ENCODE measurements around the gene BAG2.

The BAG2 gene

DNA sequence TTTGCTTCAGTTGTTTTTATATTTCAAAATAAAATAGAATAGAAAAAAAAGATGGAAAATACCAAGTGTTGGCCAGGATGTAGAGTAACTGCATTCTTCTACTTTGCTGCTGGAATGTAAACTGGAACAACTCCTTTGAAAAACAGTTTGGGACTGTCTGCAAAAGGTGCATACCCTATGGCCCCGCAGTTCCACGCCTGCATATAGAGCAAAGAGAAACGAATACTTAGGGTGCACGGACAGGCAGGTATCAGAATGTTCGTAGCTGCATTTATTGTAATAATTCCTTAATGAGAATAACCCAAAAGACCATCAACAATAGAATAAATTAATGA lies 50.6 kb downstream of the BAG2 start:
- TF ChIP-seq ZFX (IDR thresholded peaks at IDR 0.05), result no peak
- TF ChIP-seq, protein P1, sequence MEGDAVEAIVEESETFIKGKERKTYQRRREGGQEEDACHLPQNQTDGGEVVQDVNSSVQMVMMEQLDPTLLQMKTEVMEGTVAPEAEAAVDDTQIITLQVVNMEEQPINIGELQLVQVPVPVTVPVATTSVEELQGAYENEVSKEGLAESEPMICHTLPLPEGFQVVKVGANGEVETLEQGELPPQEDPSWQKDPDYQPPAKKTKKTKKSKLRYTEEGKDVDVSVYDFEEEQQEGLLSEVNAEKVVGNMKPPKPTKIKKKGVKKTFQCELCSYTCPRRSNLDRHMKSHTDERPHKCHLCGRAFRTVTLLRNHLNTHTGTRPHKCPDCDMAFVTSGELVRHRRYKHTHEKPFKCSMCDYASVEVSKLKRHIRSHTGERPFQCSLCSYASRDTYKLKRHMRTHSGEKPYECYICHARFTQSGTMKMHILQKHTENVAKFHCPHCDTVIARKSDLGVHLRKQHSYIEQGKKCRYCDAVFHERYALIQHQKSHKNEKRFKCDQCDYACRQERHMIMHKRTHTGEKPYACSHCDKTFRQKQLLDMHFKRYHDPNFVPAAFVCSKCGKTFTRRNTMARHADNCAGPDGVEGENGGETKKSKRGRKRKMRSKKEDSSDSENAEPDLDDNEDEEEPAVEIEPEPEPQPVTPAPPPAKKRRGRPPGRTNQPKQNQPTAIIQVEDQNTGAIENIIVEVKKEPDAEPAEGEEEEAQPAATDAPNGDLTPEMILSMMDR (conservative IDR thresholded peaks at IDR 0.05), result no peak
- H3K27ac ChIP-seq, result peak overlapping the region; percentile 86

DNA sequence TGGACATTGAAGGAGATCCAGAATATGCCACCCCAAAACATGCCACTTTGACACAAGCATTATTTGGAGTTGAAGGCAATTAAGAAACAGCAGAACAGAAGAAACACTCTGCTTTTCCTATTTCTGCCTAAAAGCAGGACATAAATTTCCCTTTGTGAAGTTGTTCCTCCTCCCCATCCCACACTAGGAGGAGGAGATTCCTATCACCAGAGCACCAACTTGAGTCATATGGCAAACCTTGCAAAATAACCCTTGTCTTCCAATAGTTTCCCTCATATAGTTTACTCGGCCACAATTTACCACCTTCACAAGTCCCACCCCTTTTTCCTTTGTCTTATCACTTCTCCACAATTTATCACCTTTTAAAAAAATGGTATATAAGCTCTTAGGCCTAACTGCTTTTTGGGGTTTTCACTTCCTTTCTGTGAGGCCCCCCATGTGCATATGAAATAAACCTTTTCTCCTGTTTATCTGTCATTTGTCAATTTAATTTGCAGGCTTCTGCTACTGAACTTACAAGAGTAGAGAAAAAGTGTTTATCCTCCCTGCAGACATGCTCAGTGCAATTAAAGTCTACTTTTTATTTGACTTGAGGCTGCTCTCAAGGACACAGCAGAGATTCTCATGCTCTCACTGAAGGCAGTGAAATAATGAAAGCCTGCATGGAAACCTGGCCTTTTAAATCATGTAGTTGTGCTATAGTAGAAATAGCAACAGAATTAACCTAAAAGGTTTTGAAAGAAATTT lies 52.8 kb downstream of the BAG2 start:
- TF ChIP-seq ZFX (IDR thresholded peaks at IDR 0.05), result no peak
- TF ChIP-seq, protein P1 (conservative IDR thresholded peaks at IDR 0.05), result no peak
- H3K27ac ChIP-seq, result no peak overlapping the region

DNA sequence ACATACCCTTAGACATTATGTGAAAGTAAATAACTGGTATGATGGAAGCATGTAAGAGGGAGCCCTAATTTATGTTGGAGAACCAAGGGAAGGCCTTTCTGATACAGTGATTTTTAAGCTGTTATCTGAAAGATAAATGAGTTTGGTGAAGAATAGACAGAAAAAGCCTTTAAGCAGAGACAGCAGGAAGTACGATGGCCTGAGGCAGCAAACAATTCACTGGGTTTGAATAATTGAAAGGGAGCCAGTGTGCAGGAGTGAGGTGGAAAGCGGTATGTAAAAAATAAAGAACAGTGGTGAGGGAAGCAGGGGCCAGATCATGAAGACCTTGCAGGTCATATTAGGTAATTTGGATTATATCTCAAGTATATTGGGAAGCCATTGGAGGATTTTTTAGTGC lies 54.1 kb downstream of the BAG2 start:
- no peak overlapping the region for H3K27ac ChIP-seq
- TF ChIP-seq ZFX (IDR thresholded peaks at IDR 0.05), result no peak
- TF ChIP-seq, protein P1 (conservative IDR thresholded peaks at IDR 0.05), result no peak
